Stimulated activated memory B cell treated with anti-CD40 and anti-IgM and Interleukin-4, amounts not matched to agents 10 μg/mL and 1 μg/mL and 100 μg/mL, for 72 hours (primary cell): Measurements from ENCODE around the gene IL17REL.
A peak's percentile ranks its signal among the peaks of the same experiment; 100 is the strongest.

Experiments
- ATAC-seq: fragments of 150-1000 bp; cut with Tn5 transposase; 2 replicates; pipeline ENCODE4 v1.10.0; 2021
- H3K27ac Mint-ChIP-seq: one replicate; pipeline ENCODE4 v1.8.0; 2022; ENCODE audit warnings: mild to moderate bottlenecking, mixed read lengths
- H3K27me3 Mint-ChIP-seq: one replicate; pipeline ENCODE4 v1.8.0; 2022; ENCODE audit warnings: mixed read lengths
- H3K36me3 Mint-ChIP-seq: one replicate; pipeline ENCODE4 v1.8.0; 2022; ENCODE audit warnings: mixed read lengths
- H3K4me1 Mint-ChIP-seq: one replicate; pipeline ENCODE4 v1.8.0; 2022; ENCODE audit warnings: mixed read lengths
- H3K4me3 Mint-ChIP-seq: one replicate; pipeline ENCODE4 v1.8.0; 2022; ENCODE audit warnings: mild to moderate bottlenecking, moderate library complexity, mixed read lengths
- H3K9me3 Mint-ChIP-seq: one replicate; pipeline ENCODE4 v1.8.0; 2022; ENCODE audit warnings: mixed read lengths

IL17REL gene

DNA sequence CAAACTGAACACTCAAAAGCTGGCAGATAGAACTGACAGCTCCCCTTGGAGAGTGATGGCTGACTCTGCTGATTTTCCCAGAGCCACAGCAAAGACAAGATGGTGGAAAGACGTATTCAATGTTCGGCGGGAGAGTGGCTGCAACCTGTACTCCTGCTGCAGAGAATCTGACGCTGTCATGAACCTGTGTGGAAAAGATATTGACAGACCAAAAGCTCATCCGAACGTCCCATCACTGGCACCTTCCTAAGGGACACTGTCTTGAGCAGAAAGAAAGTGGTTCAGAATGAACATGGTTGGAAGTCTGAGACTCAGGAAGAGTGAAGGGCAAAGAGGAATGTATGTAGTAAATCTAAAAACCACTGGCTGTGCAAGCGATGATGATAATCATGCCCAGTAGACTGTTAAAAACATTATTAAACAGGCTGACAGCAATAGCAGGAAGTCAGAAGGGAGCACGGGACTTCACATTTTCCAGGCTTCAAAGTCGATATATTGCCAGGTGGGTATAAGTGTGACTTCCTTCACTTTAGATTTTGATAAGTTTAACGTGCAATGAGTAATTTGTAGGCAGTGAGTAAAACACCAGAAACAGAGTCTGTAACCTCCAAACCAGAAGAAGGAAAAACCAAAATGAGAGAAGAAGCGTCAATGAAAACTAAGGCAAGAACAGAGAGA lies 6.2 kb upstream of the IL17REL start:
- H3K4me1 Mint-ChIP-seq = peaks cover 45% of the 10 kb centered on the region
- no peaks in the 10 kb centered on the region for H3K27me3 Mint-ChIP-seq
- no peak for ATAC-seq
- no peaks in the 10 kb centered on the region for H3K36me3 Mint-ChIP-seq
- peaks cover 5% of the 10 kb centered on the region for H3K9me3 Mint-ChIP-seq
- H3K4me3 Mint-ChIP-seq = no peak overlapping the region
- H3K27ac Mint-ChIP-seq = no peak overlapping the region

DNA sequence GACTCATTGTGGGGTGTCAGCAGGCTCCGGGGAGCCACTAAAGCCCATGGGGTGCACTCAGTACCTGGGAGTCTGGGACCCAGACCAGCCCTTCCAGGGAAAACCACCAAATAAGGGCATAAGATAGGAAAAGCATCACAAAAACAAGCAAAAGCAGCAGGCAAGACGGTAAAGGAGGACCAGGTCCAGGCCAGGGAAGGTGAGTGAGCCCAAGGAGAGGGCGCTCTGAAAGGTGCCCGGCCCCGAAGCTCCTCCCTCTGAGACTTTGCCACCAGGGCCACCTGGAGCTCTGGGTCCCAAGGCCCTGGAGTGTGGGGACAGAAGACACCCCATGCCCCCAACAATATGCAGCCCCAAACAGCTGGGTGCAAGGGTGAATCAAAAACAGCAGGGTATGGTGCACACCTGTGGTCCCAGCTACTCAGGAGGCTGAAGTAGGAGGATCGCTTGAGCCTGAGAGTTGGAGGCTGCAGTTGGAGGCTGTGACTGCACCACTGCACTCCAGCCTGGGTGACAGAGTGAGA lies 5.2 kb upstream of the IL17REL start:
- Mint-ChIP-seq H3K9me3 (peaks cover 5% of the 10 kb centered on the region), H3K4me3 (peak overlapping the region; percentile 40), H3K27me3 (no peaks in the 10 kb centered on the region), H3K4me1 (peaks cover 53% of the 10 kb centered on the region), H3K27ac (no peak overlapping the region), H3K36me3 (no peaks in the 10 kb centered on the region)
- no peak for ATAC-seq

- no peaks in the 10 kb centered on the region for H3K36me3 Mint-ChIP-seq
- peaks cover 5% of the 10 kb centered on the region for H3K9me3 Mint-ChIP-seq
- H3K27me3 Mint-ChIP-seq = peaks cover 2% of the 10 kb centered on the region
- H3K4me1 Mint-ChIP-seq = peaks cover 57% of the 10 kb centered on the region
- peak overlapping the region; percentile 40 for H3K4me3 Mint-ChIP-seq
- ATAC-seq = peak; percentile 86
- peak overlapping the region; percentile 55 for H3K27ac Mint-ChIP-seq
Observed at GRCh38 chr22:50016988-50017700, 4.6 kb upstream of the IL17REL start.

GRCh38 chr22:50016308-50016987 lies 3.9 kb upstream of the IL17REL start:
- Mint-ChIP-seq H3K9me3 (peaks cover 5% of the 10 kb centered on the region), H3K4me3 (no peak overlapping the region), H3K4me1 (peaks cover 64% of the 10 kb centered on the region), H3K27ac (peak overlapping the region; percentile 55), H3K27me3 (peaks cover 9% of the 10 kb centered on the region), H3K36me3 (no peaks in the 10 kb centered on the region)
- ATAC-seq = peak; percentile 45

GRCh38 chr22:50015451-50016307 lies 3.1 kb upstream of the IL17REL start:
- Mint-ChIP-seq H3K27me3 (peaks cover 15% of the 10 kb centered on the region), H3K9me3 (peaks cover 5% of the 10 kb centered on the region), H3K36me3 (no peaks in the 10 kb centered on the region), H3K27ac (no peak overlapping the region), H3K4me1 (peaks cover 70% of the 10 kb centered on the region), H3K4me3 (peak overlapping the region; percentile 39)
- no peak for ATAC-seq

- ATAC-seq = no peak
- Mint-ChIP-seq H3K27ac (peak overlapping the region; percentile 32), H3K36me3 (no peaks in the 10 kb centered on the region), H3K4me1 (peaks cover 70% of the 10 kb centered on the region), H3K4me3 (no peak overlapping the region), H3K27me3 (peaks cover 15% of the 10 kb centered on the region), H3K9me3 (peaks cover 5% of the 10 kb centered on the region)
Observed at GRCh38 chr22:50014655-50015401, 2.3 kb upstream of the IL17REL start.

GRCh38 chr22:50014053-50014501 lies 1.5 kb upstream of the IL17REL start:
- H3K36me3 Mint-ChIP-seq = no peaks in the 10 kb centered on the region
- peaks cover 15% of the 10 kb centered on the region for H3K27me3 Mint-ChIP-seq
- peak overlapping the region; percentile 24 for H3K4me3 Mint-ChIP-seq
- no peak for ATAC-seq
- peak overlapping the region; percentile 32 for H3K27ac Mint-ChIP-seq
- peaks cover 2% of the 10 kb centered on the region for H3K9me3 Mint-ChIP-seq
- H3K4me1 Mint-ChIP-seq = peaks cover 68% of the 10 kb centered on the region

GRCh38 chr22:50011447-50012210 lies 936 bp downstream of the IL17REL start:
- Mint-ChIP-seq H3K36me3 (no peaks in the 10 kb centered on the region), H3K27me3 (peaks cover 15% of the 10 kb centered on the region), H3K9me3 (no peaks in the 10 kb centered on the region), H3K4me1 (peaks cover 43% of the 10 kb centered on the region), H3K4me3 (peak overlapping the region; percentile 84), H3K27ac (peak overlapping the region; percentile 77)
- ATAC-seq = no peak

DNA sequence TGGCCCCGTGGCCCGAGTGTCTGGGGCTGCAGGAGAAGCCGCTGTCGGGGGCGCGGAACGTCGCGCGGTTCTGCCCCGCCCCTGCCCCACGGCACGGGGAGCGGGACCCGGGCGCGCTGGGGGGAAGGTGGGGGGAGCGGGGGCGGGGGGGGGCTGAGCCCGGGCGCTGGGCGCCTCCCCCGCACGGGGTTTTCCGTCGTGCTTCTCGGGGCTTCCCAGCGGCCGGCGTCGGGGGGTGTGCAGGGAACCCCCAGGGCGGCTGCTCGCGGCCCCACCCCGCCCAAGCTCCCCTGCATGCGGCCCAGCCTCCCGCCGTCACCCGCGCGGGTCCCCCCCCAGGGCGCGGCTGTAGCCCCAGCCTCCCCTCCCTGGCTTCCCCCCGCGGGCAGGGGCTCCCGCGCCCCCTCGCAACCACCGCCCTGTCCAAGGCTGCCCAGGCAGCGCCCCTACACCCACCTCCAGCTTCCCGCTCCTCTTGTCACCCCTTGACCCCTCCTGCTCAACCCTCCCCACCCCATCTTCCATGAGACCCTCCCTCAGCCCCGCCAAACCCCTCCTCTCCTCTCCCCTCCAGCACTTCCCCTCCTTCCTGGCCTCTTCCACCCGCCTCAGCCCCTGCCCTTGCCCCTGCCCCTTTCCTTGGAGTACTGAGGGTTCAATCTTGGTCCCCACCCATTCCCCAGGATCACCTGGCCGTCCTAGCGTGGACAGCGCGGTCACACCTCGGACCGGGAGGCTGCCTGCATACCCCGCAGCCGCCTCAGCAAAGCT lies 1.7 kb downstream of the IL17REL start:
- H3K27ac Mint-ChIP-seq = peak overlapping the region; percentile 77
- H3K27me3 Mint-ChIP-seq = peaks cover 15% of the 10 kb centered on the region
- no peaks in the 10 kb centered on the region for H3K36me3 Mint-ChIP-seq
- ATAC-seq = peak; percentile 73
- H3K4me1 Mint-ChIP-seq = peaks cover 35% of the 10 kb centered on the region
- H3K4me3 Mint-ChIP-seq = peak overlapping the region; percentile 84
- H3K9me3 Mint-ChIP-seq = no peaks in the 10 kb centered on the region

- Mint-ChIP-seq H3K9me3 (no peaks in the 10 kb centered on the region), H3K4me1 (peaks cover 30% of the 10 kb centered on the region), H3K27me3 (peaks cover 15% of the 10 kb centered on the region), H3K4me3 (peak overlapping the region; percentile 36), H3K27ac (peak overlapping the region; percentile 77), H3K36me3 (no peaks in the 10 kb centered on the region)
- ATAC-seq = peak; percentile 22
Observed at GRCh38 chr22:50009765-50010675, 2.5 kb downstream of the IL17REL start.

GRCh38 chr22:50009251-50009650 lies 3.3 kb downstream of the IL17REL start:
- ATAC-seq = no peak
- no peaks in the 10 kb centered on the region for H3K9me3 Mint-ChIP-seq
- peaks cover 29% of the 10 kb centered on the region for H3K4me1 Mint-ChIP-seq
- no peak overlapping the region for H3K27ac Mint-ChIP-seq
- no peak overlapping the region for H3K4me3 Mint-ChIP-seq
- peaks cover 15% of the 10 kb centered on the region for H3K27me3 Mint-ChIP-seq
- no peaks in the 10 kb centered on the region for H3K36me3 Mint-ChIP-seq
